HG03457 (cell line): ENCODE measurements around the gene GADD45B.
"Not testable (repeated sequence)": the region's sequence is repeated elsewhere in the genome, so short reads cannot be mapped to it uniquely, and the experiment has no call there.

ENCODE experiments used
- ATAC-seq: cut with Tn5 transposase; IDR thresholded peaks from one replicate; pipeline ENCODE4 v1.9.1; 2021; ENCODE audit warnings: moderate number of reproducible peaks; ENCODE audit not compliant: unreplicated experiment

The GADD45B gene

GRCh38 chr19:2512523-2513431 lies 36.9 kb downstream of the GADD45B start:
- no peak for ATAC-seq

- no peak for ATAC-seq
Observed at GRCh38 chr19:2514981-2515518, 39.1 kb downstream of the GADD45B start.

- ATAC-seq, result no peak
Observed at GRCh38 chr19:2516727-2517126, 40.8 kb downstream of the GADD45B start.

- ATAC-seq, result no peak
Observed at GRCh38 chr19:2517881-2518601, 42.1 kb downstream of the GADD45B start.

- ATAC-seq, result not testable (repeated sequence)
Observed at GRCh38 chr19:2518856-2519255, 42.9 kb downstream of the GADD45B start.

GRCh38 chr19:2519482-2519881 lies 43.6 kb downstream of the GADD45B start:
- no peak for ATAC-seq

- ATAC-seq, result no peak
Observed at GRCh38 chr19:2523630-2524311, 47.8 kb downstream of the GADD45B start.

- ATAC-seq, result no peak
Observed at GRCh38 chr19:2524361-2524839, 48.5 kb downstream of the GADD45B start.

GRCh38 chr19:2524840-2525723 lies 49.2 kb downstream of the GADD45B start:
- ATAC-seq, result no peak

GRCh38 chr19:2527171-2527570 lies 51.2 kb downstream of the GADD45B start:
- ATAC-seq, result no peak

- ATAC-seq, result no peak
Observed at GRCh38 chr19:2527686-2528085, 51.8 kb downstream of the GADD45B start.
